T-helper 2 cell (primary cell): ENCODE results near the gene APCDD1.

Experiments used
- DNase-seq, 5 experiments: peaks; one replicate each; pipeline versions ENCODE4 v3.0.0 to v3.0.0-alpha.2; 2012 to 2022
- total RNA-seq, 2 donors: gene quantifications; one replicate each; lab custom pipeline; 2026; lab: John Stamatoyannopoulos, UW

Gene APCDD1
- 0 to 0.13 reads per million in 2 donors for total RNA-seq

- DNase-seq = no peak
Measured at GRCh38 chr18:10453806-10454680, at the start of gene APCDD1. APCDD1 (plus strand) TSS chr18:10454635; CDS start chr18:10454982, 347 bp downstream.

- DNase-seq = no peak
Measured at GRCh38 chr18:10405014-10405493, 49.4 kb upstream of the APCDD1 start.

GRCh38 chr18:10405816-10406663 lies 48.4 kb upstream of the APCDD1 start:
- DNase-seq = no peak

- no peak for DNase-seq
Measured at GRCh38 chr18:10408131-10408530, 46.3 kb upstream of the APCDD1 start.

- no peak for DNase-seq
Measured at GRCh38 chr18:10409041-10409440, 45.4 kb upstream of the APCDD1 start.

GRCh38 chr18:10410472-10411308 lies 43.7 kb upstream of the APCDD1 start:
- DNase-seq = no peak

GRCh38 chr18:10412933-10413332 lies 41.5 kb upstream of the APCDD1 start:
- no peak for DNase-seq

- no peak for DNase-seq
Measured at GRCh38 chr18:10413722-10414121, 40.7 kb upstream of the APCDD1 start.

- no peak for DNase-seq
Measured at GRCh38 chr18:10414293-10414842, 40.1 kb upstream of the APCDD1 start.

GRCh38 chr18:10416065-10416464 lies 38.4 kb upstream of the APCDD1 start:
- no peak for DNase-seq

- DNase-seq = no peak
Measured at GRCh38 chr18:10417191-10417590, 37.2 kb upstream of the APCDD1 start.

GRCh38 chr18:10417664-10418063 lies 36.8 kb upstream of the APCDD1 start:
- no peak for DNase-seq

- DNase-seq = no peak
Measured at GRCh38 chr18:10418836-10419235, 35.6 kb upstream of the APCDD1 start.

GRCh38 chr18:10419420-10420103 lies 34.9 kb upstream of the APCDD1 start:
- DNase-seq = no peak

- no peak for DNase-seq
Measured at GRCh38 chr18:10420561-10421352, 33.7 kb upstream of the APCDD1 start.

- DNase-seq = no peak
Measured at GRCh38 chr18:10421859-10422258, 32.6 kb upstream of the APCDD1 start.

- DNase-seq = no peak
Measured at GRCh38 chr18:10422731-10423130, 31.7 kb upstream of the APCDD1 start.

GRCh38 chr18:10424585-10425307 lies 29.7 kb upstream of the APCDD1 start:
- no peak for DNase-seq

GRCh38 chr18:10430677-10431076 lies 23.8 kb upstream of the APCDD1 start:
- no peak for DNase-seq

GRCh38 chr18:10431680-10432079 lies 22.8 kb upstream of the APCDD1 start:
- DNase-seq = no peak
